Measurements from ENCODE around the gene SLC23A2.
"Not testable (repeated sequence)": the region's sequence is repeated elsewhere in the genome, so short reads cannot be mapped to it uniquely, and the experiment has no call there.

SLC23A2 gene

DNA sequence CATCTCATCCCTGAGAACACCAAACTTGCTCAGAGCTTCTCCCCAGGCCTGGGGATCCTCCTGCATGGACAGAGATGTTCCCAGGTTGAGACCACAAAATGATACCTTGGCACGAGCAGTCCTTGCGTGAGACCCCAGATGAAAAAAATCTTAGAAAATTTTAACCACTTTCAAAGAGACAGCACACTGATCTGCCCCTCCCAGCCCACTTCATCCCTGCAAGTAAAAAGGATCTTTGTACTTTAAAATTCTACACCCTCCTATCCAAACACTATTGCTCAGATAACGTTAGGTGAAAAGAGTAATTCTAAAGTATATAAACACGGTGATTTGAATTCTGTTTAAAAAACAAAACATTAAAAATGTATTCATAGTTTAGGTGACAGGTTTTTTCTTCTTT, 98.5 kb downstream of the SLC23A2 start:
- no peak for DNase-seq (ENCODE audit: low read depth, low spot score)

DNA sequence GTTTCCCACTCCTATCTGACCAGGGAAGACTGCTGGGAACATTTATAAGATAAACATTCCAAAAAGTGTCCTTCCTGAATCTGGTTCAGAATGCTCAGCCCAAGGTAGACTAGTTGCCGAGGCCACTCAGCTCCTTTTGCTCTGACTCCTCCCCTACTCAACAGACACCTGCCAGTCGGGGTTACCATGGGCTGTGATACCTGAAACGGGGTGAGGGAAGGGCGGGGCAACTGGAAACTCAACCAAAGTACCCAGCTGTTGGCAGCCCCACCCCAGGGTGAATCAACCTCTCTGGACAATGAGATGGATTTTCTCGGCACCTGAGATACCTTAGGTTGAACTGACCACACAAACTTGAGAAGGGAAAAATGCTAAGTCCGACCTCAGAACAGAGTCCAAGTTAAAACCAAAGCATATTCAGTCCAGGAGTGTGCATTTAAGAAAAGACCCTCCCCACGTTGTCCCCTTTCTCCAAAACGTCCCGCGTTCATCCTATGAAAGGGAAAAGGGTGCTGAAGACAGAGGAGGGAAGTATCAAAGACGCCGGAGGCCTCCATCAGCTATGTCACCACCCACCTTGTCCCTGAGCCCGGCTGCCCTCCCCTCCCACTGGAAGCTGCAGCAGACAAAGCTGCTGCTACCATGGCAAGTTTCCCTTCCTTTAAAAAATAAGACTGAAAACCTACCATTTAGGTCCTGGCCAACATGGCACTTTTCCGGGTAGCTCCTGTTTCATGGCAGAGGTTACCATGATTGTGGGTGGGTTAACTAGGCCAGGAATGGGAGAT, 100.1 kb downstream of the SLC23A2 start:
- DNase-seq (ENCODE audit: low read depth, low spot score): no peak

DNA sequence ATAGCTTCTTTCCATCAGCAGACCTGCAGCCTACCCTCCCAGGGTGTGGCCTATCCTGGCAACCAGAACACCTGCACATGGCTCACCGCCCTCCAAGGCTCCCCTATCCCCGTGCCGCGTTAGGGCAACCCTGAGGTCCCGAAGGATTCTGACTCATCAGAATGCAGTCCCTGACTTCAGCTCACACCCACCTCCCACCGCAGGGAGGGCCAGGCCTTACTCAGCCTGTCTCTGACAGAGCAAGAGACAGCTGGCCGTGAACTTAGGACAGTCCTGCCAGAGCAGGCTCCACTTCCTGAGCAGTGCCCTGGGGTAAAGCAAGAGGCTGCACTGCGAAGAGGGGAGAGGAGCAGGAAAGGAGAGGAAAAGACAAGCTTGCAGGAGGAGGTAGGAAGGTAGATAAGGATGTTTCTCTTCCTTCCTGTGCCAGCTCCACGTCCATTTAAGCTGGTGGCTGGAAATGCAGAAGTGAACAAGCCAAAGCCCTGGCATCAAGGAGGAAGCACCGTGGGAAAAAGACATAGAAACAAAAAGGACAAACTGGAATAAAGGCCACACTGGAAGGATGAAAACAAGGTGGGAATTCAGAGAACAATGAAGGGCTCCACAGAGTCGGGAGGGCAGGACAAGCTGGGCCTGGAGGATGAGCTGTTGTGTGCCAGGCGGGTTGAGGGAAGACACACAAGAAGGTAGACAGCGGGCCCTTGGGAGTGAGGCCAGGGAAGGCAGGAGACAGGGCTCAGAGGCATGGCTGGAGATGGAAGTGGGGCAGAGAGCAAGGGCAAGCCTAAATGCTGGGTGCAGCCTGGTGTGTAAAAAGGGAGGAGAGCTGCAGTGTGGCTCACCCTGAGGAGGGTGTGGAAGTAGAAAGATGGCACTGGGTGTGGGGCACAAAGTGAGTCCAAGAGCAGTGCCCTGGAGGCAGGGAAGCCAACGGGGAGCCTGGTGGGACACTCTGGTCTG, 102.7 kb downstream of the SLC23A2 start:
- no peak for DNase-seq (ENCODE audit: low read depth, low spot score)

DNA sequence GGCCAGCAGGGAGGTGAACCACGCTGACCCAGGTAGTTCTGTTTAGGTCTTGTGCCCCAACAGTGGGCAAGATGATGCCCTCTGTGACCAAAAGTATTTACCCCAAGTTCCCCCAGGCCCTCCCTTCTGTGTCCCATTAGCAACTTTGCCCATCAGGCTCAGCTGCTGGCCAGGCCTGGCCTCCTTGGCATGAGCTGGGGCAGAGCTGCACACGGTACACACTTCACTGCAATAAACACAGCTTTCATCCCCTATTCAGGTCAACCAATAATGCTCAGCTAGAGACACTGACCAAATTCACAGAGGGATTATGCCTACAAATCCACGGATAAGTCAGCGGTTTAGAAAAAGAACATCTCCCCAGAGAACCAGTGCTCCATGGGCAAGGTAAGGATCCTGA, 103.7 kb downstream of the SLC23A2 start:
- no peak for DNase-seq (ENCODE audit: low read depth, low spot score)

DNA sequence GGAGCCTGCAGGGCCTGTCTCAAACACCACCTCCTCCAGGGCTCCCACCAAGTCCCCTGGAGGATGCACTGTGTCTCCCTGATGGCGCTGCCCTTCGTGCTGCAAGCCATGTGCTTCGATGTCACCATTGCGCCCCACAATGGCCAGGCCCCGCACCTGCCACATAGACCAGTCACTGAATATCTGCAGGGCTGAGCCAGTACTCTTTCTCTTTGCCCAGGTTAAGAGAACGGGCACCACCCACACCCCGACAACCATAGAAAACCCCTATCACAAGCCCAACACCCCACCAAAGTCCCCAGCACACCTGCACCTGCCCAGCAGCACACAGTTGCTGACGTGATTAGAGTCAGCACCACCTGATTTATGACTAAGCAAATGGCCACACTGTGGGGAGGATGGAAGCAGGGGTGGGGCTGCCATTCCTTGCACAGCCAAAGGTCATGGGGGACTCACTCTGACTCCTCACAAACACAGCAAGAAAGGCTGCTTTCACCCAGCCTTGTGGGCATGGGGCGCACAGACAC, 104.3 kb downstream of the SLC23A2 start:
- no peak for DNase-seq (ENCODE audit: low read depth, low spot score)

DNA sequence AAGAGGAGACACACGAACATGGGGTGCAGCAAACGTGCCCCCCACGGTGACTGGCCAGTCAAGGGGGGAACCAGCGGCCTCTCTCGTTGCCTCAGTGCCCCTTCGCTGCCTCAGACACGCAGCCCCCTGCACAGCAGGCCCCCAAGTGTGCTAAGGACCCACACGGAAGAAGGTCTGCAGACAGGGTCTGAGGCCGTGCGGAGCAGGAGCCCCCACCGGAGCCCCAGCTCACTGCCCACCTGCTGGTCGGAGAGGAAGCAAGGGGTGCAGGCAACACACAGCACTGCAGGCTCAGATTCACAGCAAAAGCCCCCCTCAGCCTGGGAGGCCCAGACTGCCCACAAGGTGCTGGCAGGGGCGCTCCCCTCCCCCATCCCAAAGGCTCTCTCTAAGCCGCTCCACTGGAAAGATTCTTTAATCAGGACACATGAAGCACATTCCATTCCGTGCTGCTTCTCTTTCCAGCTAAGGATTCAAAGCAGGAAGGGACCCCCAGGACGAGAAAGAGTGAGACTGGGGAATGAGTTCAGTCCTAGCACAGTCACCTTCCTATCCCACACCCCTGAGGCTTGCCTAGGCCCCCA, 105.1 kb downstream of the SLC23A2 start:
- DNase-seq (ENCODE audit: low read depth, low spot score): no peak

DNA sequence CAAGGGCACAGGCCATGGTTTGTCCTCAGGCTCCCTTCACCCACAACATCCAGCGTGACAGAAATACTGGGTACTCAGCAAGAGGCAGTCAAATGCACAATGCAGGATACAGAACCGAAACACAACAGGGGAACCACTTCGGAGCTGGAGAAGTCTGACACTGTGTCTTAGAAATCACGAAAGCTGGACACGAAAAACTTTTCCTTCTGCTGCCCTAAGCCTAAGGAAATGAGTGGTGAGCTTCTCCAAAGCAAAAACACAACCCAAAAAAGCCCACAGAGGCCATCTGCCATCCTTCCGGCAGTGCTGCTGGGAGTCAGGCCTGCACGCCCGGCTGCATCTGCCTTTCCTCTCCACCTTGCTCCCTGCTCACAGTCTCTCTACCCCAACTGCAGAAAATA, 106.3 kb downstream of the SLC23A2 start:
- no peak for DNase-seq (ENCODE audit: low read depth, low spot score)

DNA sequence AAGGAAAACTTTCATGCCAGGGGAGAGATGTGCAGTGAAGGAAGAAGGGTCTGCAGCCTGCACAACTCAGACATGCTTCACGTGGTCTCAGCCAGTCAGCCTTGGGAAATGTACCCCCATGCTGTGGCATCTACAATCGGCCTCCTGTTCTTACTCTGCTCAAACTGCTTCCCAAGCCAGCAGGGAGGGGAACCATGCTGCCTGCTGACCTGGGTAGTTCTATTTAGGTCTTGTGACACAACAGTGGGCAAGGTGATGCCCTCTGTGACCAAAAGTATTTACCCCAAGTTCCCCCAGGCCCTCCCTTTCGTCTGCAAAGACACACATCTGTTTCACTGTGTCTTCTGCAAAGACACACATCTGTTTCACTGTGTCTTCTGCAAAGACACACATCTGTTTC, 106.9 kb downstream of the SLC23A2 start:
- no peak for DNase-seq (ENCODE audit: low read depth, low spot score)

DNA sequence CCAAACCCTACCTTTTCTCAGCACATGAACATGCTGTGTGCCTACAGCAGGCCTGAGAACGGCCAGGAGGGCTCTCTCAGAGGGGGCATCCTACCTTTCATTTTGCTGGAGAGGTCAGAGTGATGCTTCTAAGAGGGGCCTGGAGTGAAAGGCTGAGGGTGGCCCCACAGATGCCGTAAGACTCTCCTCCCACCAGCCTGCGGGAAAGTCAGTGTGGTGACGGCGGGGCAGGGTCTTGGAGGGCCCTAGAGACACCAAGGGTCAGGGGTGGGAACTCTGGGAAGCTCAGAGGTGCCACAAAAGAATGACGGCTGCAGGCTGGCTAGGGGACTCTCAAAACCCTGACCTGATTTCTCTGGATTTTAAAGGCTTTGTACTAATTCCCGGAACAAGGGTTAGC, 107.6 kb downstream of the SLC23A2 start:
- no peak for DNase-seq (ENCODE audit: low read depth, low spot score)

DNA sequence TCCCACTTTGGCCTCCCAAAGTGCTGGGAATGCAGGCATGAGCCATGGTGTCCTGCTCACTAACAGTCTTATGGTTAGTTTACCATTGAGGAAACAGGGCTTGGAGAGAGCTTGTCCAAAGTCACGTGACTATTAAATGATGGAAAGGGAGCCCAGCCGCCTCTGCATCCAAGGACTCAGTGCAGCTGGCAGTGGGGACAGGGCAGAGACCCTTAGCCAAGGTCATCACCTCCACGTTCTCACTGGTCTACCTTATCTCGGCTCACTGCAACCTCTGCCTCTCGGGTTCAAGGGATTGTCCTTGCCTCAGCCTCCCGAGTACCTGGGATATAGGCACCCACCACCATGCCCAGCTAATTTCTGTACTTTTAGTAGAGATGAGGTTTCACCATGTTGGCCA, 109.3 kb downstream of the SLC23A2 start:
- no peak for DNase-seq (ENCODE audit: low read depth, low spot score)

DNA sequence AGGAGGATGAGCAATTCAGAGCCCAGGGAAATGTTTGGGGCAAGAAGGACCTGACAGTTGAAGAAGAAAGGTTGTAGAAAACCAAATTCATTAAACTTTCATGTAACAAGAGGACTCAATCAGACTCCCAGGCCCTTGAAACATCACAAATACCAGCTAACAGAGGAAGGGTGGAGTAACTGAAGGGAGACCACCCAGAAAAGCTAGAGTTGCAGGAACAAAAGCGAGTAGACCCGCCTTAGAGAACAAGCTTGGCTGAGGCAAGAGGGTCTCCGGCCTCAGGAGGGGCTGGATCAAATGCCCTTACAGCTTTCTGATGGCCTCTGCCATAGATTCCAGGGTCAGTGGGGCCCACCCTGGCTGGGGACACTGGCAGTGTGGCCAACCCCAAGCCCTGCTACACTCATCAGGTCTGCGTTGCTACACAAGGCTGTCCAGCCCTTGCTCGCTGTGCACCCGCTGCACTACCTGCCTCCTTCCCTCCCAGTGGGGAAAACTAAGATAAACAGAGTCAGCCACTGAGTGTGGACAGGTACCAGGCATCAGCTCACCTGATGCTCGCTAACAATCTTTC, 110.0 kb downstream of the SLC23A2 start:
- DNase-seq (ENCODE audit: low read depth, low spot score): no peak

DNA sequence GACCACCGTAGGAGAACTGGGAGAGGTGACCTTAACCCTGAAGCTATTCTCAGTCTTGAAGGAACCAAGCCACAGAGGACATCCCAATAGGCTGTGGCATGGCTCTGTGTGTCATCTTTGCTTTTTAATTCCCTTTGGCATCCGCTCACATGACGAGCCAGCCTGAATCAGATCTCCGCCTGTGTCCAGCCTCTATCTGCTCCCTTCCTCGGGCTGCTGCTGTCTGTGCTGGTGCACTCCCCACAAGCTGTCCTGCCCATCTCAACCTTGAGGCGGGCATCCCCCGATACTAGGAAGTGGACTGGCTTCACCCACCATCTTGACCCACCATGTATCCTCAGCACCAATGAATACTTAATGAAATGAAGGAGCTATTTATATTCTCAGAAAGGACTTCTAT, 111.9 kb downstream of the SLC23A2 start:
- no peak for DNase-seq (ENCODE audit: low read depth, low spot score)

DNA sequence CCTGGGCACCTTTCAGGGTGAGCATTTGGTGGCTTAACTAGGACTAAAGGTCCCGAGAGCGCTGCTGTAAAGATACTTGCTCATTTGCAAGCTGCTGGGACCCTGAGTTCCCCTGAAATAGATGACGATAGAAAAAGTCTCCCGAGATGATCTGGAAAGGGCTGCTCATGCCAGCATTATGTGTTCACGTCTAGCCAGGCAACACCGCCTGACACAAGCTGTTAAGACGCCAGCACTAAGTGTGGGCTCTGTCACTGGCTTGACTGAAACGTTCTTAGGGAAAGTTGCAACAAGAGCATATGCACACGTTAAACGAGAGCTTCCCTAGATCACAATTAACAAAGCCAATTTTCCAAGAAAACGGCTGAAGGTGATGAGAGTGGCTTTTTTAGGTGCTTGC, 113.7 kb downstream of the SLC23A2 start:
- no peak for DNase-seq (ENCODE audit: low read depth, low spot score)

DNA sequence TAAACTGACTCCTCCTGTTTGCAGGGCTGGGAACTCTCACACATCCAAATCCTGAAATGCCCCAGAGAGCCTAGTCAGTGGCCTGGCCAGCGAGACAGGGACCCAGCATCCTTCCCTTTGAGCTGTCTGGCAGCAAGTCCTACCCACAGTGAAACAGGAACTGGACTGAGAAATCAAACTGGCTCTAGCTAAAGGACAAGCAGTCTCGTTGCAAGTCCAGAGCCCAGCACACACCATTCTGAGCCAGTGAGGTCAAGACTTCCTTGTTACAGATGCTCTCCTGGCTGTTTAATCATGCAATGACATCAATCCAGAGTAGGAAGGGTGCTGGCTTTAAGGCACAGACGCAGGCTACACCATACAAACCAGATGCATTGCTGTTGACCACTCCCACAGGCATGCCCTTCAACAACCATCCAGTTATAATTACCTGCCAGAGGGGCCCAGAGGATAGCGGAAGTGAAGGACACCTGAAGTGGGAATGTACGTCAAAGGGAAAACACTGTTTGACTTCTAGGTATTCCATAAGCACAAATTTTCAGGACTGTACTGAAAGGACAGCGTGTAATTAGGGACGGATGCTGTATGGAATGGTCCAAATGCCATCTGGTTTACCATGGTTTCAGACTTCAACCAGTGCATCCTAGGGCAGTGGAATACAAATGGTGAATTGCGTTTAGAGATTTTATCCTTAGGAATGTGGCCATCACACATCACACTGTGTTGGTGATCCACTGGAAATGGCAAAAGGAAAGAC, 114.4 kb downstream of the SLC23A2 start:
- no peak for DNase-seq (ENCODE audit: low read depth, low spot score)

DNA sequence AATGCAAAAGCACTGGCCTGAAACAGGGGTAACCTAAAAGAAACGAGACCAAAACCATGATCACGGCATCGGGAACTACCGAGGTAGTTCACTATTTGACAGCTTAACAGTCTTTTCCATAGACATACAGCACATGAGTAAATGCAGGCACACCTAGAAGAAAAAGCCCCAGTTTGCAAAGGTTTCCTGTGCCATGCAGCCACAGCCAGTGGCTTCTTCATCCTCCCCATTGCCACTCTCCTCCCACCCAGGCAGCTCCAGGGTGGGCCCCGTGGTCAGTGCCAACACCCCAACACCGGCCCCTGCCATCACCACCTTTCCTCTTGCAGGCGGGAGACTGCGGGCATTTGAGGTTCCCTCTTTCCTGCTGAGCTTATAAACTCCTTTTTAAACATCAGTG, 115.4 kb downstream of the SLC23A2 start:
- DNase-seq (ENCODE audit: low read depth, low spot score): no peak

DNA sequence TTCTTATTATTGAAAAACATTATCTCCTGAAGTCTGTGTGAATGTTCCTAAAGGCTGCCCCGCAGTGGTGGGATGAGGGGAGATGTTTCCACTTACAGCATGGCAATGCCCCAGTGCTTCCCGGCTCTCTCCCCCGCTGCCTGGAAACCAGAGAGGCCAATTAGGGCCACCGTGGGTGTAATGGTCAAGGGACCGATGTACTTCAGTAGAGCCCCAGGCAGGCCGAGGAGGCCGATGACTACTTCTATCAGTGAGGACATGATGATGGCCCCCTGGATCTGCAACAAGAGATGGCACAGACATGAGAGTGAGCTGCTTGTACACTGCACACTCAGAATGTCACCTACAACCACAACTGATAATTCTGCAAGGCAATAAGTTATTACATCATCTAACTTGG, 117.8 kb downstream of the SLC23A2 start:
- no peak for DNase-seq (ENCODE audit: low read depth, low spot score)

DNA sequence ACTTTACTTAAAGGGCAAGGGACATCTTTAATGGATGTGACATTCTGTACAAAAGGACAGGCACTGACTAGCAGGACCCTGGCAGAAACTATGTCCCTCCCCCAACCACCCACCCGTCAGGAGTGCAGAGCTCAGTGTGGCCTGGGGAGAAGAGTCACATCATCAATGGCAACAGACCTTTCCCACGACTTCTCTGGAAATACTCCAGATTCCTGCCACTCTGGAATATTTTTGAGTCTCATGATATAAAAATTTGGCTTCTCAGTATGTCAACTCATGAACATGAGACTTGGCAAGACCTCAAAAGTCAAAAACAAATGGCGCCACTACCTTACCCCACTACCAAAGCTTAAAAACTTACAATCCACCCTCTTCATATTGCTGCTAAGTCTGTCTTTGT, 118.3 kb downstream of the SLC23A2 start:
- DNase-seq (ENCODE audit: low read depth, low spot score): no peak

DNA sequence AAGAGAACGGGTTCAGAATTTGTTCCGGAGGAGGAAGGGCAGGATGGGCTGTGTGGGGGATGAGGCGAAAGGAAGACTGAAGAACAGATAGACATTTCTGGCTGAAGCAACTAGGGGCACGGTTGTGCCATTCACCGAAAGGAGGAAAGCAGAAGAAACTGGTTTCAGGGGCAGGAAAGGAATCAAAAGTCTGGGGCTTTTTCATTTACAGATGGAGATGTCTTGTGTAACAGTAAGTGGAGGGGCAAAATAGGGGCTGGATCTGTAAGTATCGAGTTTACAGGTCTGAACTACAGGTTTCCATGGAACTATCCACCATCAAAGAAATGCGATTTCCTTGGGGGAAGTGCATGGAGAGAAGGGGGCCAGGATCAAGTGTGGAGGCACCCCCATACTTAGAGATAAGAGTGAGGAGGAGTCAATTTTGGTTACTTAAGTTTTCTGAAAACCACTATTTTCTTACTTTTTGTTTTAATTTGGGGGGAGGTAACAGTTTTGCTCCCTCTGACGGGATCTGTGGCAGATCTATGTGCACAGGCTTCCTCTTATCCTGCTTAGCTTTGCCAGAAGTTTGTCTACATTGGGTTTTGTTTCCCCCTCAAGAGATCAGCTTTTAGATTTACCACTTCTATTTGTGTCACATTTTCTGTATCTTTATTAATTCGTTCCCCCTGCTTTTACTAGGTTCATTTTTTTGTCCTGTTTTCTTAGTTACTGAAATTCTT, 120.1 kb downstream of the SLC23A2 start:
- no peak for DNase-seq (ENCODE audit: low read depth, low spot score)

DNA sequence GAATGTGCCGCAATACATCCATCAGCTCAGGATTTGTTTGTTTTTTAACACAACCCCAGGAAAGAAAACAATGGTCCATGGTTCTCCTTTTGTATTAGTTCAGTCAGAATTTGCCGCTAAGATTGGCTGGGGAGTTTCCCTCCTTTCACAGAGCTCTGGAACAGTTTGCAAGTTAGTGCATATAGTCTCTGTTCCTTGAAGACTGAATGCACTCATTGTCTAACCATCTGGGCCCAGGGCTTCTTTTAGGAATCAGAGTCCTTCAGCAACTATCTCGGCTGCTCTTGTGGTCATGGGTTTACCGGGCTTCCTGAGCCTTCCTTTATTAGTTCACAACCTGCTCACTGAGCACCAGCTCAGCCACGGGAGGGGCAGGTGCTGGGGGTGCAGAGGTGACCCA, 121.3 kb downstream of the SLC23A2 start:
- DNase-seq (ENCODE audit: low read depth, low spot score): no peak

DNA sequence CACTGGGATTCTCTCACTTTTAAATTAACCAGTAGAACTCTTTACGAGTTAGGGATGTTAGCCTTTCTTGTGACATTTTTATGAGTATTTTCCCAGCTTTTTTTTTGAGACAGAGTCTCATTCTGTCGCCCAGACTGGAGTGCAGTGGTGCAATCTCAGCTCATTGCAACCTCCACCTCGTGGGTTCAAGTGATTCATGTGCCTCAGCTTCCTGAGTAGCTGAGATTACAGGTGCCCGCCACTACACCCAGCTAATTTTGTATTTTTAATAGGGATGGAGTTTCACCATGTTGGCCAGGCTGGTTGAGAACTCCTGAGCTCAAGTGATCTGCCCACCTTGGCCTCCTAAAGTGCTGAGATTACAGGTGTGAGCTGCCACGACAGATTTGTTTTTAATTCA, 123.2 kb downstream of the SLC23A2 start:
- DNase-seq (ENCODE audit: low read depth, low spot score): not testable (repeated sequence)
